T-helper 2 cell treated with Interferon-gamma antibody and Interleukin-4, amounts not matched to agents 5 μg/mL and 100 μg/mL, for 36 hours (primary cell): Measurements from ENCODE around the gene SDK2.

Source experiments
- DNase-seq: peaks from one replicate; pipeline ENCODE4 v3.0.0; 2021; ENCODE audit warnings: low spot score
- H3K27ac Mint-ChIP-seq: one replicate; pipeline ENCODE4 v1.8.0; 2021; ENCODE audit warnings: mild to moderate bottlenecking, mixed read lengths
- H3K27me3 Mint-ChIP-seq: one replicate; pipeline ENCODE4 v1.8.0; 2021; ENCODE audit warnings: low read depth, mixed read lengths
- H3K36me3 Mint-ChIP-seq: one replicate; pipeline ENCODE4 v1.8.0; 2021; ENCODE audit warnings: low read depth, mixed read lengths
- H3K4me1 Mint-ChIP-seq: one replicate; pipeline ENCODE4 v1.8.0; 2021; ENCODE audit warnings: low read depth, mixed read lengths
- H3K4me3 Mint-ChIP-seq: one replicate; pipeline ENCODE4 v1.8.0; 2022; ENCODE audit warnings: mild to moderate bottlenecking, moderate library complexity, mixed read lengths
- H3K9me3 Mint-ChIP-seq: one replicate; pipeline ENCODE4 v1.8.0; 2021; ENCODE audit warnings: mixed read lengths

SDK2 gene

DNA sequence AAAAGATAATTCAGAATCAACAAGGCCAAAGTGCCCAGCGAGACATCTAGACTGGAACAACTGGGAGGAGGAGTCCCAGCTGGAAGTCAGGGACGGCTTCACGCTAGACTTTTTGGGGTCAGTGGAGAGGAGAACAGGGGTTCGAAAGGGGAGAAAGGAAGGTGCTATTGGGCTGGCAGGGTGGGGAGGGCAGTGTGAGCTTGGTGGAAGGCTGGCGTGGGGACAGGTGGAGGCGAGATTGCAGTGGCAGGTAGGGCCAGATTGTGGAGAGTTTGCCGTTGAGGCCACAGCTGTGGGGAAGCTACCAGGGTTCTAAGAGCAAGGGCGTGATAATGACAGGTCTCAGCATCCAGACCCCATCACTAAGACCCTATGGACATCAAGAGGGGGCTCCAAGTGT is 10.5 kb downstream of the SDK2 start:
- no peak overlapping the region for H3K27ac Mint-ChIP-seq
- no peak overlapping the region for H3K4me3 Mint-ChIP-seq
- no peaks in the 10 kb centered on the region for H3K4me1 Mint-ChIP-seq
- H3K36me3 Mint-ChIP-seq, result no peaks in the 10 kb centered on the region
- H3K9me3 Mint-ChIP-seq, result no peaks in the 10 kb centered on the region
- DNase-seq, result no peak
- H3K27me3 Mint-ChIP-seq, result peaks cover 9% of the 10 kb centered on the region

DNA sequence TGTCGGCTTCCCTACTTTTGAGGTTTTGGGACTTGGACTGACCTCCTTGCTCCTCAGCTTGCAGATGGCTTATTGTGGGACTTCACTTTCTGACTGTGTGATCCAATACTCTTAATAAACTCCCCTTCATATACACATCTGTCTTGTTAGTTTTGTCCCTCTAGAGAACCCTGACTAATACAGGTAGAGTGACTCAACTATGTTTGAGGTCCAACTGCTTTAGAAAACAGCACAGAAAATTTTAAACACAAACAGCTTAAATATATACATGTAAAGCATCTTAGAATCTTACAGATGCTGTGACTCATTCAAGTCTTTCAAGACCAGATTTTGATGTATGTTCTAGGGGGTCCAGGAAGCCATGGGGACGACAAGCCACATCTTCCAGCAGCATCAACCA is 11.7 kb downstream of the SDK2 start:
- no peak overlapping the region for H3K27ac Mint-ChIP-seq
- no peaks in the 10 kb centered on the region for H3K9me3 Mint-ChIP-seq
- H3K27me3 Mint-ChIP-seq, result peaks cover 6% of the 10 kb centered on the region
- no peaks in the 10 kb centered on the region for H3K36me3 Mint-ChIP-seq
- H3K4me1 Mint-ChIP-seq, result no peaks in the 10 kb centered on the region
- DNase-seq, result no peak
- H3K4me3 Mint-ChIP-seq, result no peak overlapping the region

DNA sequence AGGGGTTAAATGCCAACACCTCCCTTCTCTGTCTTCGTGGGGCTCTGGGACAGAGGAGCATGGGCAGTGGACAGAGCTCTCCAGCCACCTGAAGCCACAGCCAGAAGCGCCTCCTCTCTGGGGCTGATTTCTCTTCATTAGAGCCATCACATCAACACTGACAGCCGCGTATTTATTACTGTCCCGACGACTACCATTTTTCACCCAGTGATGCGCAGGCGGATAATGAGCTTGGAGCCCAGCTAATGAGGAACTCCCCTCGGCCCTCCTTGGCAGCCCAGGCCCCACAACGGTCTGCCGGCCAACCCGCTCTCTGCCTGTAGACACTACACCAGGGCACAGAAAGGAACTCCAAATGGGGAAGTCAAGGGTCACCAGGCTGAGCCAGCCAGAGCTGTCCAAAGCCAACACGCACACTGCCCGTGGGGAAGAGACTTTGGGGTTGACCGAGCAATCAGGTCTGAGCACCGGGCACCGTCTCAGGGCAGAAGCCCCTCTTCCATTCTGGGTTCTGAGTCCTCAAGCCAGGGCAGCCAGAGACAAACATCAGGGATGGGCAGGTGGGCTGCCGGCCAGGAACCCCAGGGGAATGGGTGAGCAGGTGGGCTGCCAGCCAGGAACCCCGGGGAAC is 13.2 kb downstream of the SDK2 start:
- Mint-ChIP-seq H3K27me3 (peaks cover 6% of the 10 kb centered on the region), H3K9me3 (no peaks in the 10 kb centered on the region), H3K27ac (no peak overlapping the region), H3K4me1 (no peaks in the 10 kb centered on the region), H3K4me3 (no peak overlapping the region), H3K36me3 (no peaks in the 10 kb centered on the region)
- DNase-seq, result no peak

DNA sequence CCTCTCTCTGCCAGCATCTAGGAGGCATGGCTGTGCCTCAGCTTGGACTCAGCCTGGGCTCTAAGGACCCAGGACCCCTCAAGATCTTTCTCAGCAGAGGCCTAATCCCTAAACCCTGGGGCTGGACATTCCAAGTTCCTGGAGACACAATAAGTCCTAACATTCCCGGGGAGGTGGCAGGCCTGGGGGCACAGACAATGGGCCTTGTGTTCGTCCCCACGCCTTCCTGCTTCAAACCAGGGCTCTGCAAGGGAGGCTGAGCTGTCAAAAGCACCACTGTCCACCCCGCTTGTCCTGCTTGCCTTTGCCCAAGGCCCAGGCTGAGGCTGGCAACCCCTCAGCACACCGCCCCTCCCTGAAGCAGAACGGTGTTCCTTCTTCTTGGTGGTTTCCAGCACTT is 13.7 kb downstream of the SDK2 start:
- Mint-ChIP-seq H3K27ac (no peak overlapping the region), H3K36me3 (no peaks in the 10 kb centered on the region), H3K4me3 (no peak overlapping the region), H3K27me3 (peaks cover 4% of the 10 kb centered on the region), H3K9me3 (no peaks in the 10 kb centered on the region), H3K4me1 (no peaks in the 10 kb centered on the region)
- no peak for DNase-seq

DNA sequence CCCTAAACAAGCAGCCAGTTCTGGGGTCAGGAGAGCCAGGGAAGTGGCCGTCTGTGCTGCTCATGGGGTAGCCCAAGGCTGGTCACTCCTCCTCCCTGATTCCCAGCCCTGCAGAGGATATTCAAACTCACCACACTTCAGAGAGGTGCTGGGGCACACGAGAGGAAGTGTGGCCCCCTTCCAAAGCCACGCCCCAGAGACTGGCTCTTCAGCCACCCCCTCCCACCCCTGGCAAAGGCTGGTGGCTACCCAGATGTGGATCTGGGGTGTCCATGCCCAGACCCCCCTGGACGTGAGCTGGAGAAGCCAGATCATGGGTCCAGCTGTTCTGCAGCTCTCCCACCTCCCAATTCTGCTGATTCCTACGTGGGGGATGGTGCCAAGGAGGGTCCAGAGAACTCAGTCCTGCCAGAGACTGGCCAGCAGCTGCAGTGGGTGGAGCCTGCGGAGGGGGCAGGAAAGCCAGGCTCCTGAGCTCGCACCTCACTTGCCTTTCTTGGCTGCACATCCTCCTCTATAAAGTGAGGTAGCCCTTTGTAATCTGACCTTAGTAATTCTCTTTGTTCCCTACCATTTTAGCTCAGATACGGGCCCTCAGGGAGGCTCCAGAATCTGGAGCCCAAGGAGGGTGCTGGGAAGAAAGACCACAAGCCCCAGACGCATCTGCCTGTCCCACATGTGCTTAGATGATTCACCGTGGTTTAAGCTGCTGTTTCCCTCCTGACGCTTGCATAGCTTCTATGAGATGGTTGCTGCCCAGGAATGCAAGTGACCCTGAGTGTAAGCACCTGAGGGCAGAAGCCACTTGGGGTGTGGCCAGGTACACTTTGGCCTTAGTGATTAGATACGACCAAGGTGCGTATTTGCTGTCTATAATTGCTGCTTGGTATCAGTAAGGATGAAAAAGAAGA is 15.3 kb downstream of the SDK2 start:
- H3K36me3 Mint-ChIP-seq, result no peaks in the 10 kb centered on the region
- no peak for DNase-seq
- H3K9me3 Mint-ChIP-seq, result no peaks in the 10 kb centered on the region
- H3K4me3 Mint-ChIP-seq, result no peak overlapping the region
- H3K4me1 Mint-ChIP-seq, result no peaks in the 10 kb centered on the region
- H3K27ac Mint-ChIP-seq, result no peak overlapping the region
- no peaks in the 10 kb centered on the region for H3K27me3 Mint-ChIP-seq

DNA sequence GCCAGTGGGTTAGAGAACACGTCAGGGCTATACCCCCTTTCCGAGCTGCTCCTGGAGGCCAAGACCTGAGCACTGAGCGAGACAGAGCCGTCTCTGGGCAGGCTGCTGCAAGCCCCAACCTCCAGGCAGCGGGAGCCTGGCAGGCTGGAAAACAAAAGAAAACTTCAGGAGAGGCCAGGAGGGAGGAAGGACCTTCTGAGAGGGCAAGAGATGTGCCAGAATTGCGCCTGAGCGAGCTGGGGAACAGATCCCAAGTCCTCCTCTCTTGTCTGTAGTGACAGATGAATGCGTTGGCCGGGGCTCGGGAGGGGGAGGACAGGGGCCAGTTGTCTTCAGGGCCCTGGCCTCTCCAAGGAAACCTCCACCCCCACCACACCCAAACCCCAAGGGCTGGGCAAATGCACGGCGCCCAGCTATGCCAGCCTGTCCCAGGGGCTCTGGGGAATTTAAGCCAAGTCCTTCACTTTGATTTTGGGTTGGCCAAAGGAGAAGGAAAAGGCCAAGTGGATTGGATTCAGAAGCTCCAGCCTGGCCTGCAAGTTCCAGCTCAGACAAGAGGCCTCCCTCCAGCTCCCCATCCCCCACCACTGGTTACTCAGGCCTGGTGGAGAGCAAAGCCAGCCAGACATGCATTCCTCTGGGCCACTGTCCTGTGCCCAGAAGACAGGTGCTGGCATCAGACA is 18.1 kb downstream of the SDK2 start:
- no peak overlapping the region for H3K27ac Mint-ChIP-seq
- no peak for DNase-seq

DNA sequence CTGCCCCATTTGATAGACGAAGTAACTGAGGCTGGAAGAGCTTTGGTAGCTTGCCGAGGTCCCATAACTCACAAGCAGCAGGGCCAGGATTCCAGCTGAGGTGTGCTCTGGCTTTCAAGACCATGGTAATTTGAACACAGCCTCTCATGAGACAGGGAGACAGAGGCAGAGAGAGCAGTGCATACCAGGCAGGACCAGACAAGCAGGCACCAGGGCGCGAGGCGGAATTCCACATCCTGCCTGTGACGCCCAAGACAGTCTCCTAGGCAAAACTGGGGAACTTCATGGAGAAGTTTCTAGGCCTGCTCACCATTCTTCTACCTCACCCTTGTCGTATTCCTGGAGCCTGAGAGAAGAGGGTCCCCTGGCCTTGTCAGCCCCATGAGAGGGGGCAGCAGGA is 19.2 kb downstream of the SDK2 start:
- Mint-ChIP-seq H3K27me3 (peaks cover 5% of the 10 kb centered on the region), H3K27ac (no peak overlapping the region), H3K4me3 (no peak overlapping the region), H3K36me3 (no peaks in the 10 kb centered on the region), H3K9me3 (no peaks in the 10 kb centered on the region), H3K4me1 (no peaks in the 10 kb centered on the region)
- DNase-seq, result no peak

More for the DNA sequence above, 18.1 kb downstream of the SDK2 start:
- H3K36me3 Mint-ChIP-seq, result no peaks in the 10 kb centered on the region
- H3K4me1 Mint-ChIP-seq, result no peaks in the 10 kb centered on the region
- no peak overlapping the region for H3K4me3 Mint-ChIP-seq
- peaks cover 5% of the 10 kb centered on the region for H3K27me3 Mint-ChIP-seq
- no peaks in the 10 kb centered on the region for H3K9me3 Mint-ChIP-seq

DNA sequence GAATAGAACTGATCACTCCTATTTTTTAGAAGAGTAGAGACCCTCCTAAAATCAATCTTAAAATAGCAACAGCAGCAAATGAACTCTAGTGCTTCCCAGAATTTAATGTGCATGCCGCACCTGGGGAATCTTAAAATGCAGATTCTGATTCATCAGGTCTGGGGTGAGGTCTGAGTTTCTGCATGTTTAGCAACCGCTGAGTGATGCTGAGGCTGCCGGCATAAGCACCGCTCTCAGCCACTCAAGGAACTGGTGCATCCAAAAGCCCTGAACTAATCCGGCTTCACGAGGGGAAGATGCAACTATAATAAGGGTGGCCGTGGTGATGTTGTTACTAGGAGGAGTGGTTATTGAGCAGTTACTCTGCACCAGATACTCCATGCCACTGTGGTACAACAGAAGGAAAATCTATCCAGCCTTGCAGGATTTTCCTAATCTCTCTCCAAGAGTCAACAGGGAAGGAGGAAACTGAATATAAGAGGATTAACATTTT is 19.7 kb downstream of the SDK2 start:
- Mint-ChIP-seq H3K4me1 (no peaks in the 10 kb centered on the region), H3K27ac (no peak overlapping the region), H3K36me3 (no peaks in the 10 kb centered on the region), H3K27me3 (peaks cover 10% of the 10 kb centered on the region), H3K4me3 (no peak overlapping the region), H3K9me3 (peaks cover under 1% of the 10 kb centered on the region)
- DNase-seq, result no peak

DNA sequence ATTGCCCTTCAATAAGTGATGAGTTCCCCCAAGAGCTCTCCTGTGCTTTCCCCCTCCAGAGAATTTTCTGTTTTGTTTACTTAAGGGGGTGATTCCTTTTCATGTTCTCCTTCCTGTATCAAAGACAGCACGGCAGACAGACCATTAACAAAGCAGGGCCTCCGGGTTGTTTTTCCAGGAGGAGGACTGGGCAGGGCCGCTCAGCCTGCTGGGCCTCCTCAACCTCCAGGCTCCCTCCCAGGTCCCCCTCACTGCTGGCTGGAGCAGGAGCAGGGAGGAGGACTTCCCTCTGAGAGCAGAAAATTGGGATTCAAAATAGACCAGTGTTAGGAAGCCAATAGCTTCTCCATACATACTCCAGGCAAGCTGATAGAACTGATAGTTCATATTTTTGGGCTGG is 20.4 kb downstream of the SDK2 start:
- Mint-ChIP-seq H3K27ac (no peak overlapping the region), H3K27me3 (peaks cover 13% of the 10 kb centered on the region), H3K36me3 (no peaks in the 10 kb centered on the region), H3K4me1 (no peaks in the 10 kb centered on the region), H3K9me3 (peaks cover 5% of the 10 kb centered on the region), H3K4me3 (no peak overlapping the region)
- DNase-seq, result no peak

DNA sequence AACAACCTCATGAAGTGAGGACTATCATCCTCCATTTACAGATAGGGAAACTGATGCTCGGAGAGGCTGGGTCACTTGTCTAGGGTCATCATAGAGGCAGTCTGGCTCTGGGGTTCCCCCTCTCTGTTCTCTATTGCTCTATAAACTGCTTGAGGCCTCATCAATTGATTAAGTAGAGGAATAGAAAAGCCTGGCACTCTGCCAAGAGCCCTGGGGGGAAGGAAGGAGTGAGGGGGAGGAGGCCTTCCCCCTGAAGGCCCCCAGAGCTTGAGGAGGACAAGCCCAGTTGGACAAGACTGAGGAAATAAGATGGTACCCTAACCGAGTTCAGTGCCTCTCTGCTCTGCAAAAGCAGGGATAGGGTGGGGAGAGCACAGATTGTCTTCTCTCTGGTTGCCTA is 21.0 kb downstream of the SDK2 start:
- Mint-ChIP-seq H3K27me3 (peaks cover 13% of the 10 kb centered on the region), H3K4me1 (no peaks in the 10 kb centered on the region), H3K9me3 (peaks cover 5% of the 10 kb centered on the region), H3K36me3 (no peaks in the 10 kb centered on the region), H3K4me3 (no peak overlapping the region), H3K27ac (no peak overlapping the region)
- no peak for DNase-seq

DNA sequence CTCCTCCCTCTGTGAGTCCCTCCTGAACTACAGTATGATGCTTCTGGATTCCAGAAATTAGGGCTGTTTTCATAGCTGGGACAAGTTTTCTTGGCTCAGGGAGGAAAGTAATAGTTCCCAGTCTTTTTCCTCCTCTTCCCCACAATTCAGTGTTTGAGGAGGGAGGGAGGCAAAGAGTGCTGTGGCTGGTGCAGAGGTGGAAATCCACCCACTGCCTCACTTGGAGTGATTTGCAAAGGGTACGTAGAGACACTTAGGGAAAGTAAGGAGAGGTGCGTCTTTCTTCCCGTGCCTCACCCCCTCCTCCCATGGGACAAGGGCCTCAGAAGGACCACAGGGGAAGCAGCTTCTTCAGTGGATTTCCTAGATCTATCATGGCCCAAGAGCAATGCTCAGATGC is 21.9 kb downstream of the SDK2 start:
- H3K27ac Mint-ChIP-seq, result no peak overlapping the region

DNA sequence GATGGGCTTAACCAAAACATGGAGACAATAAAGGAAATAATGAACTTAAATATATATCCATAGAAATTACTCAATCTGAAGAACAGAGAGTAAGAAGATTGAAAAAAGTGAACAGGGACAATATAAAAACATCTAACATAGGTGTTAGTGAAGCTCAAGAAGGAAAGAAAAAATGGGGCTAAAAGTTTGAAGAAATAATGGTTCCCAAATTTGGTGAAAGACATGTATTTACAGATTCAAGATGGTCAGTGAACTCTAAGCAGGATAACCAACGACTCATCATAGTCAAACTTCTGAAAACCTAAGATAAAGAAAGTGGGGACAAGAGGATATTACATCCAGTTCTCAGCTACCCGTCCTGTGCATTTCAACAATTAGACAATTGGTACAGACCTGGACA is 22.6 kb downstream of the SDK2 start:
- H3K36me3 Mint-ChIP-seq, result no peaks in the 10 kb centered on the region
- H3K27me3 Mint-ChIP-seq, result peaks cover 13% of the 10 kb centered on the region
- no peak overlapping the region for H3K27ac Mint-ChIP-seq
- DNase-seq, result no peak
- no peak overlapping the region for H3K4me3 Mint-ChIP-seq
- H3K4me1 Mint-ChIP-seq, result no peaks in the 10 kb centered on the region
- H3K9me3 Mint-ChIP-seq, result peaks cover 5% of the 10 kb centered on the region

More for the DNA sequence above, 21.9 kb downstream of the SDK2 start:
- H3K4me3 Mint-ChIP-seq, result no peak overlapping the region
- peaks cover 13% of the 10 kb centered on the region for H3K27me3 Mint-ChIP-seq
- no peaks in the 10 kb centered on the region for H3K36me3 Mint-ChIP-seq
- no peaks in the 10 kb centered on the region for H3K4me1 Mint-ChIP-seq
- peaks cover 5% of the 10 kb centered on the region for H3K9me3 Mint-ChIP-seq
- no peak for DNase-seq

DNA sequence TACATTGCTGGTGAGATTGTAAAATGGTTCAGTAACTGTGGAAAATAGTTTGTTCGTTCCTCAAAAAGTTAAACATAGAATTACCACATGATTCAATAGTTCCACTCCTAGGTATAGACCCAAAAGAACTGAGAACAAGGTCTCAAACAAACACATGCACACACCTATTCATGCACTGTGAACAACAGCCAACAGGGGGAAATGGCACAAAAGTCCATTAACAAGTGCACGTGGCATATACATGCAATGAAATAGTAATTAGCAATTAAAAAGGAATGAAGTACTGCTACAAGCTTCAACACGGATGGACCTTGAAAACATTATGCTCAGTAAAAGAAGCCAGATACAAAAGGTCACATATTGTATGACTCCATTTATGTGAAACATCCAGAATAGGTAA is 23.8 kb downstream of the SDK2 start:
- DNase-seq, result no peak
- H3K4me3 Mint-ChIP-seq, result no peak overlapping the region
- no peaks in the 10 kb centered on the region for H3K36me3 Mint-ChIP-seq
- H3K27me3 Mint-ChIP-seq, result peaks cover 13% of the 10 kb centered on the region
- H3K27ac Mint-ChIP-seq, result no peak overlapping the region
- H3K9me3 Mint-ChIP-seq, result peaks cover 5% of the 10 kb centered on the region
- H3K4me1 Mint-ChIP-seq, result no peaks in the 10 kb centered on the region

DNA sequence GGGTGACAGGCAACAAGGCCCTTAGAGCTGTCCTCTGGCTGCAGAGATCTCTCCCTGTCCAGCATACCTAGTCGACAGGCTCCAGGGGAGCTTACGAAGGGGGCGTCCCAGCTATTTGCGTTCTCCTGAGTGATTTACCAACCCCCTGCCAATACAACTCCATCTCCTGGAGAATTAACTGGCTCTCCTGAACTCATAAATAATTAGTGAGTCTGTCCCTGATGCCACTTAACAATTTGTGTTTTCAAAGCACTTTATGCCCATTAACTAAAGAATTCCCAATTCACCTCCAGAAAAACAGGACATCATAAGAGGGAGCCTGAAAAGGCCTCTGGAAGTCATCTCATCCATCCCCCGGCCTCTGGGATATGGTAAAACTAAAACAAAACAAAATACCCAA is 26.7 kb downstream of the SDK2 start:
- Mint-ChIP-seq H3K27ac (no peak overlapping the region), H3K36me3 (no peaks in the 10 kb centered on the region), H3K27me3 (peaks cover 10% of the 10 kb centered on the region), H3K4me1 (no peaks in the 10 kb centered on the region), H3K9me3 (peaks cover 5% of the 10 kb centered on the region), H3K4me3 (no peak overlapping the region)
- no peak for DNase-seq
